Esophagus squamous epithelium (tissue), 5 donors: ENCODE data around the gene PANX2. TPM values are rescaled to one million over a fixed set of nuclear protein-coding genes. Genes with fewer than 3 reads are reported as not detected.

Experiments used
- DNase-seq: peaks from one replicate; lab custom pipeline; 2025; lab: John Stamatoyannopoulos, UW
- H3K27ac ChIP-seq, 4 donors: fragments of 200-600 bp; sonication (generic); one replicate each; pipeline ENCODE4 v1.5.1; 2016 to 2019; ENCODE audit warnings: mild to moderate bottlenecking in 1 of 4
- H3K27me3 ChIP-seq, 4 donors: fragments of 200-600 bp; sonication (generic); 1 replicate in 3 of 4; 2 replicates in 1 of 4; pipeline versions ENCODE4 v1.5.1 to v1.6.0; 2017 to 2021; ENCODE audit warnings: antibody characterized with exemption in 1 of 4
- H3K36me3 ChIP-seq, 3 donors: fragments of 200-600 bp; sonication (generic); one replicate each; pipeline ENCODE4 v1.5.1; 2016 to 2019
- H3K4me1 ChIP-seq, 3 donors: fragments of 200-600 bp; sonication (generic); one replicate each; pipeline ENCODE4 v1.5.1; 2017 to 2019
- H3K4me3 ChIP-seq, 4 donors: fragments of 200-600 bp; sonication (generic); 1 replicate in 3 of 4; 2 replicates in 1 of 4; pipeline ENCODE4 v1.5.1; 2016 to 2019; ENCODE audit warnings: mild to moderate bottlenecking in 2 of 4, moderate library complexity in 1 of 4
- H3K9me3 ChIP-seq, 3 donors: fragments of 200-600 bp; sonication (generic); one replicate each; pipeline ENCODE4 v1.5.1; 2016 to 2019
- CTCF ChIP-seq, 6 experiments: fragments of 450-650 bp in 4 of 6; fragments of 200-600 bp in 2 of 6; sonication (generic) in 2 of 6; IDR thresholded peaks; one replicate each; pipeline ENCODE4 v1.5.1; 2016 to 2019; ENCODE audit warnings: antibody characterized with exemption in 6 of 6, mild to moderate bottlenecking in 4 of 6, moderate library complexity in 4 of 6
- POLR2A ChIP-seq, 4 donors: fragments of 450-650 bp; IDR thresholded peaks; one replicate each; pipeline ENCODE4 v1.6.1; 2017; ENCODE audit warnings: antibody characterized with exemption in 4 of 4, mild to moderate bottlenecking in 4 of 4, moderate library complexity in 3 of 4
- WGBS, 2 donors: methylation state at CpG; one replicate each; pipeline ENCODE4 v1.1.5; 2018; 5-methylcytosine and 5-hydroxymethylcytosine counted together
- intact Hi-C: fragments of 100-400 bp; cut with DNase I; formaldehyde crosslinking; loops from one replicate; pipeline ENCODE4 v1.15.0; 2022
- total RNA-seq, 4 donors: library from RNA; depleted of rRNA; stranded (reverse); fragments of >200 nt; gene quantifications; one replicate each; pipeline ENCODE4 v1.1.0, GENCODE V29; 2016
- donor health status: DM: yes; HTN: yes; CAD: no.

The PANX2 gene
- total RNA-seq, 4 donors from 2014 or later, result 1.6 to 4.5 (median 3.4) TPM

DNA sequence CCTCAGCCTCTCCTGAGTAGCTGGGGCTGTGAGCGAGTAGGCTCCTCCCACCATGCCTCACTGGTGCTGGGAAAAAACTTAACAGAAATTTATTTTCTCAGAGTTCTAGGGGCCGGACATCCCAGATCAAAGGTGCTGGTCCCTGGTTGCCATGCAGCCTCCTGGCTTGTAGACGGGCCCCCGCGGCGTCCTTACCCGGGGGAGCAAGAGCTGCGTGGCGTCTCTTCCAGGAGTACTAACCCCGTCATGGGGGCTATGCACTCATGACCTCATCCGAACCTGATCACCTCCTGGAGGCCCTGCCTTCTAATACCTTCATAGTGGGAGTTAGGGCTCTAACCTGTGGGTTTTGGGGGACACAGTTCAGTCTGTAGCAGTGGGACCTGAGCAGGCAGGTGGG, 17.8 kb downstream of the PANX2 start:
- H3K4me1 ChIP-seq, result peaks cover 63 to 95% (median 69%) of the 10 kb centered on the region in 3 donors
- no peak for TF ChIP-seq POLR2A (IDR thresholded peaks at IDR 0.05)
- no peak for TF ChIP-seq CTCF (IDR thresholded peaks at IDR 0.05)
- DNase-seq, result no peak
- peaks cover 0 to 14% (median 5%) of the 10 kb centered on the region in 3 donors for H3K36me3 ChIP-seq
- intact Hi-C loops, result no loop called here
- H3K9me3 ChIP-seq, result no peaks in the 10 kb centered on the region
- H3K27ac ChIP-seq, result peak overlapping the region in 2 of 4 donors; percentile 3 to 10
- no peak overlapping the region for H3K4me3 ChIP-seq
- 100% methylated on average over 2 of the region's 11 CpGs; no CpG with 5 or more reads in 1 of the 2 donors for WGBS, 2 donors
- H3K27me3 ChIP-seq, result no peaks in the 10 kb centered on the region

GRCh38 chr22:50189184-50189848, 18.8 kb downstream of the PANX2 start:
- TF ChIP-seq POLR2A (IDR thresholded peaks at IDR 0.05), result no peak
- Histone ChIP-seq H3K27me3 (no peaks in the 10 kb centered on the region), H3K4me3 (peak overlapping the region in 2 of 4 donors; percentile 47 to 69), H3K4me1 (peaks cover 58 to 86% (median 59%) of the 10 kb centered on the region in 3 donors), H3K9me3 (no peaks in the 10 kb centered on the region), H3K27ac (peak overlapping the region; percentile 83 to 95 (median 90)), H3K36me3 (peaks cover 3 to 24% (median 9%) of the 10 kb centered on the region in 3 donors)
- DNase-seq, result no peak
- intact Hi-C loops, result no loop called here
- 58 to 80% methylated on average over 6 to 7 of the region's 20 CpGs for WGBS, 2 donors

GRCh38 chr22:50189849-50190181, 19.3 kb downstream of the PANX2 start:
- no peak for DNase-seq
- Histone ChIP-seq H3K4me1 (peaks cover 54 to 81% (median 55%) of the 10 kb centered on the region in 3 donors), H3K4me3 (peak overlapping the region; percentile 20 to 69 (median 48)), H3K9me3 (no peaks in the 10 kb centered on the region), H3K27ac (peak overlapping the region; percentile 83 to 95 (median 90)), H3K36me3 (peaks cover 3 to 29% (median 14%) of the 10 kb centered on the region in 3 donors), H3K27me3 (no peaks in the 10 kb centered on the region)
- intact Hi-C loops, result no loop called here
- 6 to 20% methylated on average over 1 to 4 of the region's 4 CpGs for WGBS, 2 donors
- no peak for TF ChIP-seq CTCF (IDR thresholded peaks at IDR 0.05)
- peak in 1 of 4 donors; percentile 20 for TF ChIP-seq POLR2A (IDR thresholded peaks at IDR 0.05)

DNA sequence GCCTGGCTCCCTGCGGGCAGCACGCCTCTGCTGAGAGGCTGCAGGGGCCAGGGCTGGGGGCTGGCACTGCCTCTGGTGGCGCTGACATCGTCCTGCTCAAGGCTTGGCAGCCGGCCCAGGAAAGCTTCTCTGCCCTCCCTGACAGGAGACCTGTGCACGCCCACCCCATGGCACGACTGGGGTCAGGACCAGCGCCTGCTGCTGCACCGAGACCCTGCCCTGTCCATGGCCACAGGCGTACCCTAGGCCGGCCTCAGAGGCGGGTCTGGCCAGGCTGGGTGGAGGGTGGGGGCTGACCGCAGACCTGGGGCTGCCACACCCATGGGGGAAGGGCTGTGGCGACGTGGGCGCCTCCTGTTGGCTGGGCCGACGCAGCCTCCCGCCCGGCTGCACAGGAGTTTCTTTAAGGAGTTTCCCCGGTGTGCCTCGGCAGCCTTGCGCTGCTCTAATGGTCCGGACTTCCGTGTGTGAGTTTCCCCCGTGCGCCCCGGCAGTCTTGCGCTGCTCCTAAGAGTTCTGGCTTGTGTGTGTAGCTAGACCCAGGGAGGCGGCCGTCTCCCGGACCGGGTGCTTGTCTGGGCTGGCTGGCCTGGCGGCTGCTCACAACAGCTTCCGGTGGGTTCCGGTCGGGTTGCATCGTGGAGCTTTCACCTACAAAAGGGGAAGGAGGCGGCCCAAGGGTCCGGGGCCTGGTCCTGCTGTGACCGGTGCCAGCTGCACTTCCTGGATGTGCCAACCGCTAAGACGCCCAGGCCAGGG, 19.8 kb downstream of the PANX2 start:
- Histone ChIP-seq H3K36me3 (peaks cover 3 to 34% (median 17%) of the 10 kb centered on the region in 3 donors), H3K27ac (peak overlapping the region; percentile 83 to 95 (median 90)), H3K9me3 (no peaks in the 10 kb centered on the region), H3K4me1 (peaks cover 49 to 76% (median 51%) of the 10 kb centered on the region in 3 donors), H3K4me3 (peak overlapping the region; percentile 20 to 69 (median 48)), H3K27me3 (no peaks in the 10 kb centered on the region)
- intact Hi-C loops, result no loop called here
- WGBS, 2 donors, result 8 to 20% methylated on average over 2 of the region's 43 CpGs
- TF ChIP-seq POLR2A (IDR thresholded peaks at IDR 0.05) (peak in 2 of 4 donors; percentile 12 to 69), CTCF (IDR thresholded peaks at IDR 0.05) (peak in 5 of 6 experiments; percentile 26 to 57 (median 44))
- DNase-seq, result peak; percentile 81

- Histone ChIP-seq H3K27ac (peak overlapping the region; percentile 83 to 95 (median 90)), H3K4me3 (peak overlapping the region; percentile 20 to 69 (median 48)), H3K4me1 (peaks cover 47 to 73% (median 50%) of the 10 kb centered on the region in 3 donors), H3K36me3 (peaks cover 3 to 42% (median 17%) of the 10 kb centered on the region in 3 donors), H3K27me3 (no peaks in the 10 kb centered on the region), H3K9me3 (no peaks in the 10 kb centered on the region)
- peak; percentile 56 for DNase-seq
- intact Hi-C loops, result no loop called here
- TF ChIP-seq POLR2A (IDR thresholded peaks at IDR 0.05), result peak in 1 of 4 donors; percentile 51
- TF ChIP-seq CTCF (IDR thresholded peaks at IDR 0.05), result no peak
- WGBS, 2 donors, result 57% methylated on average over 12 to 14 of the region's 18 CpGs
Measured at GRCh38 chr22:50190941-50191741, 20.6 kb downstream of the PANX2 start.
